ENCODE measurements around the gene TBC1D22A.

TBC1D22A gene

DNA sequence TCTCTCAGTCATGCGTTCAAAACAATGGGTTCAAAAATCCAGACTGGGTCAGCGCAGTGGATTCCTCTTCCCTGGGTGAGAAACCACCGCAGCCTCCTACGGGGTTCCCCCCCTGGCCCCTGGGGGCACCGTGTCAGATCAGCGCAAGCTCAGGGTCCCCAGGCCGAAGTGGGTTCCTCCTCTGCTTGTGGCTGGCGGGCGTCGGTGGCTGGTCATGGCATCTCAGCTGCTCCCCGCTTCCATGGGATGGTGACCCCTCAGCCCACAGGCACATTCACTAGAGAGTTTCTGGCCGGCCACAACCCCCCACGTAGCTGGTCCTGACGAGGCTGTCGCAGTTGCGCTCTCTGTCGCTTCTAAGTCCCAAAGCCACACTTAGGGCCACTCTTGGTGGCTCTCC is 389.8 kb downstream of the TBC1D22A start:
- Histone ChIP-seq H3K9ac (ENCODE audit: low read depth in 1 of 2, low read length in 2 of 2) (no peak overlapping the region), H3K4me3 (ENCODE audit: low read depth in 1 of 2, low read length in 2 of 2) (no peak overlapping the region), H3K9me3 (ENCODE audit: control insufficient read depth in 1 of 2, low read length in 2 of 2) (no peaks in the 10 kb centered on the region), H3K27me3 (ENCODE audit: control insufficient read depth in 1 of 2, insufficient read depth in 2 of 2, low read length in 2 of 2) (no peaks in the 10 kb centered on the region), H3K4me1 (ENCODE audit: control insufficient read depth in 1 of 2, insufficient read depth in 2 of 2, low read length in 2 of 2) (no peaks in the 10 kb centered on the region), H3K36me3 (ENCODE audit: control insufficient read depth in 1 of 2, insufficient read depth in 2 of 2, low read length in 2 of 2) (no peaks in the 10 kb centered on the region), H3K27ac (ENCODE audit: low read depth, low read length) (no peak overlapping the region)

- no peak overlapping the region for H3K27ac ChIP-seq (ENCODE audit: low read depth, low read length)
- H3K4me3 ChIP-seq (ENCODE audit: low read depth in 1 of 2, low read length in 2 of 2): no peak overlapping the region
- no peaks in the 10 kb centered on the region for H3K4me1 ChIP-seq (ENCODE audit: control insufficient read depth in 1 of 2, insufficient read depth in 2 of 2, low read length in 2 of 2)
- no peak overlapping the region for H3K9ac ChIP-seq (ENCODE audit: low read depth in 1 of 2, low read length in 2 of 2)
- H3K9me3 ChIP-seq (ENCODE audit: control insufficient read depth in 1 of 2, low read length in 2 of 2): no peaks in the 10 kb centered on the region
- no peaks in the 10 kb centered on the region for H3K36me3 ChIP-seq (ENCODE audit: control insufficient read depth in 1 of 2, insufficient read depth in 2 of 2, low read length in 2 of 2)
- no peaks in the 10 kb centered on the region for H3K27me3 ChIP-seq (ENCODE audit: control insufficient read depth in 1 of 2, insufficient read depth in 2 of 2, low read length in 2 of 2)
Observed at GRCh38 chr22:47152938-47153337, 390.5 kb downstream of the TBC1D22A start.

- H3K27ac ChIP-seq (ENCODE audit: low read depth, low read length): no peak overlapping the region
- H3K4me3 ChIP-seq (ENCODE audit: low read depth in 1 of 2, low read length in 2 of 2): no peak overlapping the region
- H3K36me3 ChIP-seq (ENCODE audit: control insufficient read depth in 1 of 2, insufficient read depth in 2 of 2, low read length in 2 of 2): peaks cover 2 to 6% of the 10 kb centered on the region in 2 donors
- no peaks in the 10 kb centered on the region for H3K9me3 ChIP-seq (ENCODE audit: control insufficient read depth in 1 of 2, low read length in 2 of 2)
- no peaks in the 10 kb centered on the region for H3K4me1 ChIP-seq (ENCODE audit: control insufficient read depth in 1 of 2, insufficient read depth in 2 of 2, low read length in 2 of 2)
- H3K27me3 ChIP-seq (ENCODE audit: control insufficient read depth in 1 of 2, insufficient read depth in 2 of 2, low read length in 2 of 2): no peaks in the 10 kb centered on the region
- no peak overlapping the region for H3K9ac ChIP-seq (ENCODE audit: low read depth in 1 of 2, low read length in 2 of 2)
Observed at GRCh38 chr22:47153854-47154525, 391.5 kb downstream of the TBC1D22A start.

DNA sequence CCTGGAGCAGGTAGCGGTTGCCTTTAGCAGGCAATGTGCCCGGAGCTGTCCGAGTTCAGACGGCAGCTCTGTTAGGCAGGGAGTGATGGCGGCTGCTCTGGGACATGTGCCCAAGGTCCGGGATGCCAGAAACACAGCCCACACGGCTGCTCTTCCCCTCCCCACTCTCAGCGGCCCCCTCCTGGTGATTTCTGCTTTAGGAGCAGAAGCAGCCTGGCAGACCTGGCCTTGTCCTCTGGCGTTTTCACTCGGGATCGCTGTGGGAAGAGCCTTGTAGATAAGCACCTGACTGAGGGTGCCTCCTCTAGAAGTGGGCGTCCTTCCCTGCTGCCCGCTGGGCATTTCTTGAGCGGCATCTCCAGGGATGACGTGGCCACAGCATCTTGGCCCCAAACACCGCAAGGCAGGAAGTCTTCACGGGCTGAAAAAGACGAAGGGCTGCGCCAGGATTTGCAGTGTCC is 392.2 kb downstream of the TBC1D22A start:
- H3K4me3 ChIP-seq (ENCODE audit: low read depth in 1 of 2, low read length in 2 of 2): no peak overlapping the region
- no peak overlapping the region for H3K9ac ChIP-seq (ENCODE audit: low read depth in 1 of 2, low read length in 2 of 2)
- no peaks in the 10 kb centered on the region for H3K4me1 ChIP-seq (ENCODE audit: control insufficient read depth in 1 of 2, insufficient read depth in 2 of 2, low read length in 2 of 2)
- no peaks in the 10 kb centered on the region for H3K9me3 ChIP-seq (ENCODE audit: control insufficient read depth in 1 of 2, low read length in 2 of 2)
- H3K36me3 ChIP-seq (ENCODE audit: control insufficient read depth in 1 of 2, insufficient read depth in 2 of 2, low read length in 2 of 2): peaks cover 7 to 13% of the 10 kb centered on the region in 2 donors
- H3K27ac ChIP-seq (ENCODE audit: low read depth, low read length): no peak overlapping the region
- H3K27me3 ChIP-seq (ENCODE audit: control insufficient read depth in 1 of 2, insufficient read depth in 2 of 2, low read length in 2 of 2): no peaks in the 10 kb centered on the region

- no peak overlapping the region for H3K9ac ChIP-seq (ENCODE audit: low read depth in 1 of 2, low read length in 2 of 2)
- H3K36me3 ChIP-seq (ENCODE audit: control insufficient read depth in 1 of 2, insufficient read depth in 2 of 2, low read length in 2 of 2): peaks cover 7 to 15% of the 10 kb centered on the region in 2 donors
- H3K27ac ChIP-seq (ENCODE audit: low read depth, low read length): no peak overlapping the region
- no peaks in the 10 kb centered on the region for H3K4me1 ChIP-seq (ENCODE audit: control insufficient read depth in 1 of 2, insufficient read depth in 2 of 2, low read length in 2 of 2)
- no peaks in the 10 kb centered on the region for H3K9me3 ChIP-seq (ENCODE audit: control insufficient read depth in 1 of 2, low read length in 2 of 2)
- H3K27me3 ChIP-seq (ENCODE audit: control insufficient read depth in 1 of 2, insufficient read depth in 2 of 2, low read length in 2 of 2): no peaks in the 10 kb centered on the region
- no peak overlapping the region for H3K4me3 ChIP-seq (ENCODE audit: low read depth in 1 of 2, low read length in 2 of 2)
Observed at GRCh38 chr22:47155131-47155885, 392.9 kb downstream of the TBC1D22A start.

GRCh38 chr22:47155912-47156311 is 393.5 kb downstream of the TBC1D22A start:
- H3K9me3 ChIP-seq (ENCODE audit: control insufficient read depth in 1 of 2, low read length in 2 of 2): no peaks in the 10 kb centered on the region
- no peak overlapping the region for H3K9ac ChIP-seq (ENCODE audit: low read depth in 1 of 2, low read length in 2 of 2)
- no peaks in the 10 kb centered on the region for H3K27me3 ChIP-seq (ENCODE audit: control insufficient read depth in 1 of 2, insufficient read depth in 2 of 2, low read length in 2 of 2)
- peaks cover 7 to 15% of the 10 kb centered on the region in 2 donors for H3K36me3 ChIP-seq (ENCODE audit: control insufficient read depth in 1 of 2, insufficient read depth in 2 of 2, low read length in 2 of 2)
- H3K4me3 ChIP-seq (ENCODE audit: low read depth in 1 of 2, low read length in 2 of 2): no peak overlapping the region
- H3K4me1 ChIP-seq (ENCODE audit: control insufficient read depth in 1 of 2, insufficient read depth in 2 of 2, low read length in 2 of 2): no peaks in the 10 kb centered on the region
- H3K27ac ChIP-seq (ENCODE audit: low read depth, low read length): no peak overlapping the region

DNA sequence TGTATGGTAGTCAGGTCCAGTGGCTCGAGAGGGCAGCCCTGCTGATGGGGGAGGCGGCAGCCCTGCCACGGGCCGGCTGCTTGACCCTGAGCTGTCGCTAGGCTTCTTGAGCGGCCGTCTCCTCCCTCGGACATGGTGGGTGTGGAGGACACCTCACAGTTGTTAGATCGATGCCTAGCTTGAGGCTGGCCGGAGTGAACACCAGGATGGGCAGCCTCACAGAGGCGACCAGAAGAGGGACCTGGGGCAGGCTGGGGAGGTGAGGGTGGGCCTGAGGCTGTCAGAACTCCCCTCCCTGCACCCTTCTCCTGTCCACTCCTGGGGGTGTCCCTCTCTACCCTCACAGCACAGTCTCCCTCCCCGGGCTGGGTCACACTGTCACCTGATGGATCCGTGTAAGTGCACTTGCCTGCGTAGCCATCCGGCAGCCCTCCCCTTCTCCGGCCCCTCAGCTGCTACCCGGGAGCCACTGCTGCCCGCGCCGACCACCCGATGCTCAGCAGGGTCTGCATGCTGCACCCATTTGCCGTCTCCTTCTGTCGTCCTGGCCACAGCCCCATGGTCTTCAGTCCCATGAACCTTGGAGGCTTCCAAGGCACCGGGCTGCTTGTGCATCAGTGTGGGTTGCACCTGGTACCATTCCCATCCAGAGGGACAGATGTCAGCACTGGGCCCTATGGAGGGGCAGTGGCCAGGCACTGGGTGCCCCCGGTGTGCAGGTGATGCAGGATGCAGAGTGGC is 394.1 kb downstream of the TBC1D22A start:
- H3K27ac ChIP-seq (ENCODE audit: low read depth, low read length): no peak overlapping the region
- no peak overlapping the region for H3K9ac ChIP-seq (ENCODE audit: low read depth in 1 of 2, low read length in 2 of 2)
- no peaks in the 10 kb centered on the region for H3K9me3 ChIP-seq (ENCODE audit: control insufficient read depth in 1 of 2, low read length in 2 of 2)
- peaks cover 7 to 15% of the 10 kb centered on the region in 2 donors for H3K36me3 ChIP-seq (ENCODE audit: control insufficient read depth in 1 of 2, insufficient read depth in 2 of 2, low read length in 2 of 2)
- no peaks in the 10 kb centered on the region for H3K4me1 ChIP-seq (ENCODE audit: control insufficient read depth in 1 of 2, insufficient read depth in 2 of 2, low read length in 2 of 2)
- H3K4me3 ChIP-seq (ENCODE audit: low read depth in 1 of 2, low read length in 2 of 2): no peak overlapping the region
- H3K27me3 ChIP-seq (ENCODE audit: control insufficient read depth in 1 of 2, insufficient read depth in 2 of 2, low read length in 2 of 2): no peaks in the 10 kb centered on the region

DNA sequence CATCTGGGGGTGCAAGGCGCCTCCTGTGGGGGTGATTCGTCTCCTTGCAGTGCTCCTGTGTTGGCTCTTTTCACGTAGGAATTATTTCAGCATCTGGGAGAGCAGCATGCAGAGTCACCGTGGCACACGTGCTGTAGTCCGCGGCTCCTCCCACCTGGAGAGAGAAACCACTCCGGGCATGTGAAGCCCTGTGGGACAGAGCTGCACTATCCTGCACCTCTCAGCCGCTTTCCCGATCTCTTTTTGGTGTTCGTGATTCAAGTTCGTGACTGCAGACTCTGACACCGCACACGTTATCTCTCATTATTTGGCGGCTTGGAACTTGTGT is 394.6 kb downstream of the TBC1D22A start:
- H3K36me3 ChIP-seq (ENCODE audit: control insufficient read depth in 1 of 2, insufficient read depth in 2 of 2, low read length in 2 of 2): peaks cover 7 to 15% of the 10 kb centered on the region in 2 donors
- no peak overlapping the region for H3K27ac ChIP-seq (ENCODE audit: low read depth, low read length)
- H3K4me3 ChIP-seq (ENCODE audit: low read depth in 1 of 2, low read length in 2 of 2): no peak overlapping the region

DNA sequence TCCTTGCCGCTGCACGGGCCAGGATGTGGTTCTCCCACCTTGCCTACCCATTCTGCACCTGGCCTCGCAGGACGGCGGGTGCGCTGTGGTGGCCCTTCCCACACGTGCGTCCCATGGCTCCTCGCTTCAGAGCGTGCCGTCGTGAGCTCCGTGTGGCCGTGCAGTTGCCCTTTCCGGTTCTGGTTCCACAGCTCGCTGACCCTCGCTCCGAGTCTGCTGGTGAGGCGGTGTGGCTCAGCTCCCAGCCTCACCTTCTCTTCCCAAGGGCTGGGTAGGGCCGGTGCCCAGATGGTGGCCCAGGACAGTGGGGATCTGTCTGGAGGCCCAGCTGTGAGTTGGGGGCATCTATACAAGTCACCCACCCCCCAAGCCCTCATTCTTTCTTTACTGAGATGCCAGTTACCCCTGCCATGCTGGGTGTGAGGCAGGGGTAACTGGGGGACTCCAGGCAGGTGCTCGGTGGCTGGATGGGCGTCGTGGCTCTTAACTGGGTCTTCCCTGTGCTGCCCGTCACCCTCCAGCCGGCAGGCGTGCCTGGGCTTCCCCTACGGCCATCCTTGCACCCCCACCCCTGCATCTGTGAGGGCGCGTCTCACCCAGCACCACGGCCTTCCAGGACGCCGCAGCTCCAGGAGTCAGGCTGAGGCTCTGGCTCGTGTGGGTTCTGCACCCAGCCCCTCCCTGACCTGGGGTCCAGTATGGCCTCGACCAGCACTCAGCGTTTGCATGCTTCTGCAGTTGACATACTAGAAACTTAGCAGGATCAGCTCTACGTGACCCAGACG is 395.2 kb downstream of the TBC1D22A start:
- H3K9ac ChIP-seq (ENCODE audit: low read depth in 1 of 2, low read length in 2 of 2): no peak overlapping the region

More for the DNA sequence above, 394.6 kb downstream of the TBC1D22A start:
- H3K9ac ChIP-seq (ENCODE audit: low read depth in 1 of 2, low read length in 2 of 2): no peak overlapping the region
- H3K27me3 ChIP-seq (ENCODE audit: control insufficient read depth in 1 of 2, insufficient read depth in 2 of 2, low read length in 2 of 2): no peaks in the 10 kb centered on the region
- H3K4me1 ChIP-seq (ENCODE audit: control insufficient read depth in 1 of 2, insufficient read depth in 2 of 2, low read length in 2 of 2): no peaks in the 10 kb centered on the region
- no peaks in the 10 kb centered on the region for H3K9me3 ChIP-seq (ENCODE audit: control insufficient read depth in 1 of 2, low read length in 2 of 2)

More for the DNA sequence above, 395.2 kb downstream of the TBC1D22A start:
- H3K9me3 ChIP-seq (ENCODE audit: control insufficient read depth in 1 of 2, low read length in 2 of 2): no peaks in the 10 kb centered on the region
- no peak overlapping the region for H3K27ac ChIP-seq (ENCODE audit: low read depth, low read length)
- H3K36me3 ChIP-seq (ENCODE audit: control insufficient read depth in 1 of 2, insufficient read depth in 2 of 2, low read length in 2 of 2): peaks cover 7 to 15% of the 10 kb centered on the region in 2 donors
- no peaks in the 10 kb centered on the region for H3K27me3 ChIP-seq (ENCODE audit: control insufficient read depth in 1 of 2, insufficient read depth in 2 of 2, low read length in 2 of 2)
- H3K4me1 ChIP-seq (ENCODE audit: control insufficient read depth in 1 of 2, insufficient read depth in 2 of 2, low read length in 2 of 2): no peaks in the 10 kb centered on the region
- no peak overlapping the region for H3K4me3 ChIP-seq (ENCODE audit: low read depth in 1 of 2, low read length in 2 of 2)

Data from duodenal mucosa (tissue), 2 donors.